Pons (tissue), 1 donor: ENCODE data around the gene MVD.

Experiments
- DNase-seq: peaks from one replicate; pipeline ENCODE4 v3.0.0-alpha.2; 2016; ENCODE audit warnings: low spot score

Gene MVD

DNA sequence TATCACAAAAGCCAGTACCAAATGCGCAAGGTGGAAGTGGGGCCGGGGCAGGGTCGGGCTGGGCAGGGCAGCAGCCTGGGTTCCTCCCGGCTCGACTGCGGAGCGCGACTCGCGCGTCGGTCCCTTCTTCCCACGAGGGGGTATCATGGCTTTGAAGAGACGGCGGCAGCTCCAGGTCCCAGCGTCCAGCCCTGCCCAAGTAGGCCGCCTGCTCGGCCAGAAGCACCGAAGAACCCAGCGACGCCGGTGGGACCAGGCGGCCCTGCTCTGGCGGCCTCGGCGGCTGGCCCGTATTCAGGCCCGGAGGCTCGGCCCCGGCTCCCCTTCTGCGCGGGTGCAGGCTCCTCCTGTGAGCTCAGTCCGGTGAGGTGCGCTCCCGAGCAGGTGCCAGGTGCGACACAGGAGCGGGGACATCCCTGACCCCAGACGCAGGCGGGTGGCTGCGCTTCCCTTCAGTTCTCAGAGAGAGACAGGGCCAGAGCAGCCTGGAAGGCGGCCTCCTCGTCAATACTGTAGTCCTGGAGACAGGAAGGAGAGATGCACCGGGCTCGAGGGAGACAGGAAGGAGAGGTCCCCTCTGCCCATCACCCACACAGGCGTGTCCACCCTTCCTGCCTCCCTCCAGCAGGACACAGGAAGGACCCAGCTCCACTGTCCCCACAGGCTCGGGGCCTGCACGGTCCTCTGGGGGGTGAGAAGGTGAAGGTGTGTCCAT lies 34.4 kb upstream of the MVD start:
- no peak for DNase-seq

DNA sequence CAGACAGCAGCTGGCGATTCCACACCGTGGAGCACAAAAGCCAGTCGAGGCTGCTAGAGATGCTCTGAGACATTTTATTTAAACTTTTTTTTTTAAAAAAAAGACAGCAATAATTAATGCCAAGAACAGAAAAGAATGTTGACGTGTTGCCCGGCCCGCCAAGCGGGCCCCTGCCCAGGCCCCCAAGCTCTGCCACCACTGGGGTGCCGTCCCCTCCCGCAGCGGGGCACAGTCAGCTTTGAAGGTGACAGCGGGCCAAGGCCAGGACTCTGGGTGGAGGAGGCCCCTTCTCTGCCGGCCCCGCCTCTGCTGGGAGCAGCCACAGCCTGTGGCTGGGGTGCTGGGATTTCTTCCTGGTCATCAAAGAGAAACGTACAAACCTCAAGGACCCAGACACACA lies 33.5 kb upstream of the MVD start:
- no peak for DNase-seq

DNA sequence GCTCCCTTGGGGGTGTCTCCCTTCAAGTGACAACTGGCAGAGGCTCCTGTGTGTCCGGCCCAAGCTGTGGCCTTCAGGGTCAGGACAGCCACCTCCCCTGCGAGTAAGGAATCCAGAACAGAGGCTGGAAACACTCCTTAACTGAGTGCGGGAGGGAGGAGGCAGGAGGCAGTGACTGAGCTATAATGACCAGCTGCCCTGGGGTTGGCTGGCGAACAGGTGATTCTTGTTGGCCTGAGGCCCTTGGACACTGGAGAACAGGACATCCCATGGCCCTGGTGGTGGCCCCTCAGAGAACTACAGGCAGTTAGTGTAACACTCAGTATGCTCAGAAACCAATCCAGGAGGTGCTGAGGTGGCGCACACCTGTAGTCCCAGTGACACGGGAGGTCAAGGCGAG lies 32.9 kb upstream of the MVD start:
- DNase-seq = no peak

DNA sequence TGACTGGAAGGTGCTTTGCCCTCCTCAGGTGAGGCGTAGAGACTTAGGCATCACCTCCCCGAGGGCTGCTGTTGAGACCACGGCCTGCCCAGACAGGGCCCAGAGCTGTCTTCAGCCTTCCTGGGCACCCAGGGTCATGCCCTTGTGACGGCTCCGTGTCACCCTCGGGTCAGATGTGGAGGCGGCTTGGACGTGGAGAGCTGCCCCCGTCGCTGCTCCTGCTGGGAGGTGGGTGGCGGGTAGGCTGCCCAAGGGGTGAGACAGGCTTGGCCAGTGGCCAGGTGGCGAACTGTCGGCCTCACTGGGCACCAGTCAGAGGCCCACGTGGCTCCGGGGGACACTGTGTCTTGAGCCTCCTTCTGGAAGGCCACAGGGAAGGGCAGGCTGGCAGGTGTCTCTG lies 32.3 kb upstream of the MVD start:
- DNase-seq = no peak

- no peak for DNase-seq
Measured at GRCh38 chr16:88694221-88695087, 31.6 kb upstream of the MVD start.

DNA sequence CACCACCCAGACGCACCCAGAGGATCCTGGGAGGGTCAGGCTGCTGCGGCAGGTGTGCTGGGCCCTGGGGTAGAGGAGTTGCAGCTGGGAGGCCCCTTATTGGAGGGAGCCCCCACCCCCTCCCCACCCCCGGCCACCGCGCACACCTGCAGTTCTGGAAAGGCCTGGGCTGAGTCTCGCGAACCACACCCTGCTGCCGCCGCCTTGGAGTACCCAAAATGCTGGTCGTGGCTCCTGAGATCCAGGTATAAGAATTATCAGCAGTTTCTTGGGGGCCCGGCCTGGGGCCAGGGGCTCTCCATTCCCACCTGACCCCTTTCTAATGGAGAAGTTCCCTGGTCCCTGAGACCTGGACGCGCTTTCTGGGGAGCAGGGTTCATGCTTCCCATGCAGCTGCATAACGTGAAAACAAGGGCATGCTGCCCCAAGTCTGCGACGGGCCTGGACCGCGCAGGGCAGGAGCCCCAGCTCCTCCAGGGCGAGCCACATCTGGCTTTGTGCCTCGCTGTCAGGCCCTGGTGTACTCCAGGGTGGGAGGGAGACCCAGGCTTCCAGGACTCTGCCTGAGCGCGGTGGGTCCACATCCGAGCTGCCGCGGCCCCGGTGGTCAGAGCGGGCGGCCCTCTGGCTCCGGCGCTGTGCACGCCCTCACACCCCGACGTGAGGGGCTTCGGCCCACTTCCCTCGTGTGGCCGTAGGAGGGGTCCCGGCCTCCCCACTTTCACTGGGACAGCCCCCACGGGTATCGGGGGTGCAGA lies 30.7 kb upstream of the MVD start:
- no peak for DNase-seq

GRCh38 chr16:88692861-88693260 lies 30.0 kb upstream of the MVD start:
- no peak for DNase-seq

DNA sequence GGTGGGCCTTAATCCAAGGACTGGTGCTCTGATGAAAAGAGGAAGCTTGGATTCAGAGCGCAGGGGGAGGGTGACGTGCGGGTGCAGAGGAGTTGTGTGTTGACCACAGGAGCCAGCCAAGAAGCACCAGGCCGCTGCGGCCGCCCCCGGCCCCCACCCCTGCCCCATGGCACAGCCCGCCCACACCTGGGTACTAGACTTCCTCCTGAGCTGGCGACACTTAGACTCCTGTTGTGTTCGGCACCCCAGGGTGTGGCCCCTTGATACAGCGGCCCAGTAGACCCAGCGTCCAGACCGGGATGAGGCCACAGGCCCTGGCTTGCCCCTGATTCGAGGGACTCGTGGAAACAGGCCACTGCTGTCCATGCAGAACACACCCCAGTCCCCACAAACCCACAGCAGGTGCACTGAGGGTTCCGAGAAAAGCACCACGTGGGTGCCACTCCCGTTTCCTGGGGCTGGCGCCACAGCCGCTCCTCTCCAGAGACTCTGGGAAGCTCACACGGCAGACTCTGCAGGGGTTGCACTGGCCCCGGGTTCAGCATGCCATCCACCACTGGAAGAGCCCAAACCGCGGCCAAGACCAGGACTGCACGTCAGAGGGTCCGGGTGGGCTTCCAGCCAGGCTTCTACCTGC lies 29.2 kb upstream of the MVD start:
- DNase-seq = peak; percentile 63

DNA sequence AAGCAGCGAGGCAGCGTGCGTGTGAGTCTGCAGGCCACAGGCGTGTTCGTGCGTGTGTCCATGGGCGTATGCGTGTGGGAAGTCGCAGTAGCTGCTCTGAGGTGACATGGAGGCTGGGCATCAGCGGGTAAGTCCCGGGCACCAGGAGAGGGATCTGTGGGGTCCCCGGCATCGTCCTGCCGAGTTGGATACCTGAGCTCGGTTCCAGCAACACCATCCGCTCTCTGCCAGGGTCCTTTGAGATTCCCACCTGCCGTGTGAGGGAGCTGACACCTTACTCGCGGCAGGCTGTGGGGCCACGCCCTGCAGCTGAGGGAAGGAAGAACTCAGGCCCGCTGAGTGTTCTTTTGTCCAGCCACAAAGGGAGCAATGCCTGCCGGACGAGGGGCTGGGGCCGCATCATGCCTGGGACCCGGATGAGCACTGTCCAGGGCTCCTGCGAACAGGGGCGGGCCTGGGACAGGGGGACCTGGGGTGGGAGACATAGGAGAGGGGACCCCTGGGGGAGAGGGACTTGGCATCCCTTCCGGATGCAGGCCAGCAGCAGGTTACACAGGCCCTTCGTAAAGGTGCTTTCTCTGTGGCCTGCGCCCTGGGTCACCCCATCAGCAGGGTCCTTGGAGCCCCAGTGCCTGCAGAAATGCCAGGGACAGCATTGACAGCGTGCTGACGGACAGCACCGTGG lies 28.4 kb upstream of the MVD start:
- no peak for DNase-seq

- DNase-seq = no peak
Measured at GRCh38 chr16:88690341-88691128, 27.6 kb upstream of the MVD start.

GRCh38 chr16:88688013-88688778 lies 25.3 kb upstream of the MVD start:
- no peak for DNase-seq

- DNase-seq = no peak
Measured at GRCh38 chr16:88687676-88688012, 24.8 kb upstream of the MVD start.

- DNase-seq = no peak
Measured at GRCh38 chr16:88687254-88687576, 24.3 kb upstream of the MVD start.

GRCh38 chr16:88686439-88687253 lies 23.8 kb upstream of the MVD start, which contains the start of gene SNAI3:
Gene SNAI3, minus strand, starts transcription at chr16:88686507. Its CDS starts 101 bp downstream, at chr16:88686406.
- DNase-seq = peak; percentile 44

GRCh38 chr16:88686062-88686438 lies 23.2 kb upstream of the MVD start:
- no peak for DNase-seq

DNA sequence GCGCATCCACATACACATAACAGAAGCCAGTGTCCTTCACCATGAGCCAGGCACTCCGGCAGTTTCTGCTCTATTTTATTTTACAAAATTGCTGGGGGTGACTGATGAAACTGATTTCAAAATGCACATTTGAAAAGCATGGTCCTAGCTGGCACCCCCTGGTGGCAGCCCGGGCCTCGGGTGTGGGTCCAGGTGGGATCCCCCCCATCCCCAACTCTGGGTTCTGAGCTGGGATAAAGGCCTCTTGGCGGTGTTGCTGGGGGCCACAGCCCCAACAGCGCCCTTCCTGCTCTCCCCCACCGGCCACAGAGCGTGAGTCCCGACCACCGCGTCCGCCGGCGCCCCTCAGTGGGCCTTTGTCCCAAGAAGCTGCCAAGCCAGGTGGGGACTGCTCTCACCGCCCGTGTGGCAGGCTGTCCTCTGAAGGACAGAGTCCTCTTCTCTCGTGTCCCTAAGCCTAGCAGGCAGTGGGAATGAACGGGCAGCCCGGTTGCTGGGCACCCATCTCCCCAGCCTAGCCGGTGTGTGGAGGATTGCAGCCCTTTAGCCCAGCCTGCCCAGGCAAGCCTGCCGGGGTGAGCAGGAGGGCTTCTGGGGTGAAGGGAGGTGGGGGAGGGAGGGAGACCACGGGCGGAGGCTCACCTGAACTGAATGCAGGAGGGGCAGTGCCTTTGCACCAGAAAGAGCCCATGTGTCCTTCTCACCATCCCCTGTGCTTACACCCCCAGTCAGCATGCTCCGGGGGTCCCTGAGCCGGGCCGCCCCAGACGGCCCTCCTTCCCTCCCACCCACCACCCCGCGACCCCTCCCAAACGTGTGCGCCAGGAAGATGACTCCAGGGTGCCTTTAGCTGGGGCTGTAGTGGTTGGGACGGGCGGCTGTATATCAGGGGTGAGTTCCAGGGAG lies 22.5 kb upstream of the MVD start:
- no peak for DNase-seq

- DNase-seq = no peak
Measured at GRCh38 chr16:88684569-88685155, 21.8 kb upstream of the MVD start.
